GM19328 (cell line): Measurements from ENCODE around the gene SOCS7.

ENCODE experiments used
- ATAC-seq: cut with Tn5 transposase; IDR thresholded peaks from one replicate; pipeline ENCODE4 v1.9.1; 2021; ENCODE audit warnings: mild to moderate bottlenecking, moderate library complexity; ENCODE audit not compliant: unreplicated experiment

The SOCS7 gene

GRCh38 chr17:38351412-38352222, at the start of gene SOCS7:
Gene SOCS7, plus strand, starts transcription at chr17:38351844. Its CDS starts 209 bp downstream, at chr17:38352053.
- peak; percentile 83 for ATAC-seq

DNA sequence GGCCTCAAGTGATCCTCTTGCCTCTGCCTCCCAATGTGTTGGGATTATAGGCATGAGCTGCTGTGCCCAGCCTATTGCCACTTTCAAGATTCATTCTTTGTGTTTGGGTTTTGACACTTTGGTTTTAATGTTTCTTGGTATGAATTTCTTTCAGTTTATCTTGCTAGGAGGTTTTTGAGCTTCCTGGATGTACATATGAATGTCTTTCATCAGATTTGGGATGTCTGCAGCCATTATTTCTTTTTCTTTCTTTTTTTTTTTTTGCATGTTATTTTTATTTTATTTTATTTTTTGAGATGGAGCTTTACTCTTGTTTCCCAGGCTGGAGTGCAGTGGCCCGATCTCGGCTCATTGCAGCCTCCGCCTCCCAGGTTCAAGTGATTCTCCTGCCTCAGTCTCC, 36.1 kb upstream of the SOCS7 start:
- no peak for ATAC-seq

DNA sequence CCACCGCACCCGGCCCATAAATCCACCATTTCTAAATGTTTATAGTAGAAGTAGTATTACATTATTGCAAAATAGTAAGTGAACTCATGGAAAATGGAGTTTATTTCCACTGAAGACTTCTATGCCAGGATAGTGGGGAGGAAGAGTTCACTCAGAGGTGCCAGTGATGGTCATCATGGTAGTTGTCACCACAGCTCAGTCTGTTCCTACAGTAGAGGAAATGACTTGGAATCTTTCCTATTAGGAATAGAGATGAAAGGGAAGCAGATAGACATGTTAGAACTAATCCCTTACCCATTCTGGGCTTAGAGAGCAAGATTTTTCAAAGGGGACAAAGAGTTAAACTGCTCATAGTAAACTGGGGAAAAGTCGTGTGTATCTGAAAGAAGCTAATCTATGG, 34.6 kb upstream of the SOCS7 start:
- ATAC-seq: no peak

DNA sequence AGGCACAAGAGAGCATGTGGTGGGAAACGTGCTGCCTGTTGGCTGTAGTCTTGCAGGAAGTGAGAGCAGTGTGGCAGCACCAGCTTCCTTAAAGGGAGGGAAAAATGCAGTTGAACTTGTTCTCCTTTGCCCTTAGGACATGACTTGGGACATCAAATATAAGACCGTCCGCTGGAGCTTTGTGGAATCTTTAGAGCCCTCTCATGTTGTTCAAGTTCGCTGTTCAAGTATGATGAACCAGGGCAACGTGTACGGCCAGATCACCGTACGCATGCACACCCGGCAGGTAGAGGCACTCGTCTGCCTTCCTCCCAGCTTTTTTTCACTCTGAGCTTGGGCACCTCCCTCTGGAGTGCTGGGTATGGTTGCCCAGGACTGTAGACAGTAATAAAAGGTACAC, 31.2 kb upstream of the SOCS7 start:
- ATAC-seq: no peak

DNA sequence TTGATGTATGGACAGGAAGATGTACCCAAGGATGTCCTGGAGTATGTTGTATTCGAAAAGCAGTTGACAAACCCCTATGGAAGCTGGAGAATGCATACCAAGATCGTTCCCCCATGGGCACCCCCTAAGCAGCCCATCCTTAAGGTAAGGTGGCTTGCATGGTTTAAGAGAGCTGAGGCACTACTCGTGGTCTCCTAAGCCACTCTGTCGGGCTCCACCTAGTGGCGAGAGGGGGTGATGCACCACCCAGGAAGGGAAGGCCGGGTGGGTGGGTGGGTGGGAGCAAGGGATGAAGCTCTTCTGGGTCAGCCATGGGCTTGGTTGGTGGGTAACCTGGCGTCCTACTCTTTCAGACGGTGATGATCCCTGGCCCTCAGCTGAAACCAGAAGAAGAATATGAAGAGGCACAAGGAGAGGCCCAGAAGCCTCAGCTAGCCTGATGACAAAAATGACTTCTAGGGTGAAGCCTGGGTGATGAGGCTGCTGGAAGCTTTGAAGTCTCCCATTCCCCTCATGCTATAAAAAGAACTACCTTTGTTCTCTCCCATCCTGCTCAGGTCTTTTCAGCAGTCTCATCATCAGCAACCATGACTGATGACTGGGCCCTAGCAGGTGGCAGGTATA, 29.4 kb upstream of the SOCS7 start:
- no peak for ATAC-seq

GRCh38 chr17:38322897-38323296, 28.7 kb upstream of the SOCS7 start:
- no peak for ATAC-seq

DNA sequence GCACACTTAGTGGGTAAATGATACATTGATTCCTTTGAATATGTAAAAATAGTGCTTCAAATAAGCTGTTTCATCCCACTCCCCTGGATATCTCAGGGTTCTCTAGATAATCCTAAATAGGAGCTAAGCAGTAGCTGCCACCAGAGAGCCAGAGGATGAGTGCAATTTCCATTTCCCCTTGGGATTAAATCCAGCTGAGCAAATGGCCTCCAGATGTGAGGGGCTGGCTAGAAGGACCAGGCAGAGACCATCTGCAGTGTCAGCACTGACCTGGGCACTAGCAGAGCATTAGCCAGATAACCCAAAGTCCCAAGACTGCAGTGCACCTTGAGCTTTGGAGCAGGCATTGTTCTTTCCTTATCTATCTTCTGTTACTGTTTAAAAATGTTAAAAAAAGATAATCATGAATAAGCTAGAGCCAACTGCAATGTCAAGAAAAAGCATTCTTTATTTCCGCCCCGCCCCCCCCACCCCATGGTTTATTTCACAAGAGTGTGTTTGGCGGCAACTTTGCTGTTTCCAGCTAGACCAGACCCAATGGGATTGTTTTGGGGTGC, 27.4 kb upstream of the SOCS7 start:
- ATAC-seq: no peak

GRCh38 chr17:38324772-38325171, 26.9 kb upstream of the SOCS7 start:
- no peak for ATAC-seq

DNA sequence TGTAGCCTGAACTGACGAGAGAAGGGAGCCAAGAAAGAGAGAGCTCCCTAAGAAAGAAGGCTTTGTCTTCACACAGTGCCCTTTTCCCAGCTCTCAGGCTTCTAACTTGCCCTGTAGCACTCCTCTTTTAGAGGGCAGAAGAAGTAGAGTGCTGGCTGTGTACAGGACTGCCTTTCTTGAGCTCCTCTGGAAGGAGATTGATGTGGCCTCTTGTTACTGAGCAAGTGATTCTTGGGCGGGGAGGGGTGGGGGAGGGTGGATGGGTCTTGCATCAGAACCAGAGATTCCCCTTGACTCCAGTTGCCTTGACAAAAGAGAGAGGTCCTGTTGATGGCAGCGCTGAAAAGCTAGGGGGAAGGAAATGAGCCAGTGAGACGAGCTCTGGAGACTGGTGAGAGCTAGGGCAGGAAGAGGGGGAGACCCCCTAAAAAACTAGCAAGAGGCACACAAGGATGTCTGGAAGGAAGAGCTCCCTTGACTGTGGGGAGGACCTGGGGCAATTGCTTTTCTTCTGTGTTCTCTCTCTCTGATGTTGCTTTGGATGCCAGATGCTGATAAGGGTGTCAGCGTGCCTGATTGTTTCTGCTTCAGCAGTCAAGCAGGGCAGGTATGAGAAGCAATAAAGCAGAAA, 26.3 kb upstream of the SOCS7 start:
- ATAC-seq: no peak

DNA sequence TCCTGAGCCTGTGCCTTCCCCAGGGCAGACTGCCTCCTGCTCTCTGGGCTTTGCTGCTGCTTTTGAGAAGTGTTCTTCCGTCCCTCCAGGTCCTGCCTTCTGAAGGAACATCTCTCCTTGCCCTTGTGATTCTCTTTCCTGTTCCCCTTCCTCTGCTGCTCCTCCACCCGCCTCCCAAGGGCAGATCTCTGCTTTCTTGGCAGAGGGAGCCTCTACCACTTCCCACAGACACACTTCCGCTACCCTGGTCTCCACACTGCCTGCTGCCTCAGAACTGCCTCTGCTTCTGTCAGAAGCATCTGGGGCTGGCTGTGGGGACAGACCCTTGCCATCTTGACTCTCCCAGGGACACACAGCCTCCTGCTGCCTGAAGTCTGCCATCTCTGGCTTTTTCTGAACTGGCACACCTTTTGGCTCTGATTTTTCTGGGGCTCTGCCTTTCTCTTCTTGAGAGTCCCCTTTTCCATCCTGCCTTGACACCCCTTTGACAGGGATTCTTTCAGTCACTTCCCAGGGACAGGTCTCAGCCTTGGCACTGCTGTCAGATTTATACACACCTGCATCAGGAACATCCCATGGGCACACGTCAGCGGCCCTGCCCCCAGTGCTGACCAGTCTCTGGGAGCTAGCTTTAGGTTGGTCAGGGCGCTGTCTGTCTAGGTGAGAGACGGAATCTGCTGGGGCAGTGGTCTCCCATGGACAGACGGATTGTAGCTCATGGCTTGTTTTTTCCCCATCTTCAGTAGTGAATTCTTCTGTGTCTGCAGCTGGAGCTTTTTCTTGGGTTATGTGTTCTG, 24.4 kb upstream of the SOCS7 start:
- ATAC-seq: no peak

GRCh38 chr17:38327936-38328335, 23.7 kb upstream of the SOCS7 start:
- ATAC-seq: no peak

GRCh38 chr17:38328620-38329019, 23.0 kb upstream of the SOCS7 start:
- ATAC-seq: no peak

GRCh38 chr17:38329284-38329683, 22.4 kb upstream of the SOCS7 start:
- no peak for ATAC-seq

DNA sequence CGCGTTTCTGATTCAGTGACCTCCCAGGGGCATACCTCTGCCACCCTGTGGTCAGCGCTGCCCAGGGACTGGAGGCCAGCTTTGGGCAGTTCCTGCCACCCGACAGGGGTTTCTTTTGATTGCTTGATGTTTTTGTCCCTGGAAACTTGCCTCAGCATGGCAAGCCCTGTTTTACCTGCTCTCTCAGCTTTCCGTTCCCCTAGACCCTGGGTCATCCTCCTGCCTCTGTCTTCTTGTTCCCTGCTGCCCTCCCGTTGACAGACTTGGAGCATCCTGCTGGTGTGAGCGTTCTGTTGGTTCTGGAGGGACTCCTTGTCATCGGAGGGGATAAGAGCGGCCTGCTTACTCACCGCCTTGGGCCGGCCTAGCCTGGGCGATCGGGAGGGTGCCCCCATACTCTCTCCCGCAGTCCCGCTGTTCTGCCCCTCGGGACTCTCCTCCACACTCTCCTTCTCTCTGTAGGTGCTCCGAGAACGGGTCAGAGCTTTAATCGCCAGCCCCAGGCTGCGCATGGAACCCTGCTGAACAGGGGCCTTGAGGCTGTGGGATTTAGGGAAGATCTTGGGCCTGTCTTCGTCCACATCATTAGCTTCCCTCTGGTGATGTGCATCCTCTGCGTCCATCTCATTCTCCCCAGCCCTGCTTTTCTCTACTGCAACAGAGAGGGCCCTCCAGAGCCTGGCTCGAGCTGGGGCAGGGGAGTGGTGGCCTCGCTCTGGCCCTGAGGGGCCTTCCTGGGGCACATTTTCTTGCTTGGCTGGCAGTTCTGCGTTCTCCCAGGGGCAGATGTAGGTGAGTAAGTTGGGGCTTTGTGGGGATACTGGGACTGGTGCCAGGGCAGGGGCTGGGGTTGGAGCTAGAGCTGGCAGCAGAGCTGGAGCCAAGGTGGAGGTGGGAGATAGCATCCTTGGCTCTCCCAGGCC, 21.6 kb upstream of the SOCS7 start:
- ATAC-seq: no peak

- ATAC-seq: no peak
Observed at GRCh38 chr17:38330941-38331411, 20.7 kb upstream of the SOCS7 start.

DNA sequence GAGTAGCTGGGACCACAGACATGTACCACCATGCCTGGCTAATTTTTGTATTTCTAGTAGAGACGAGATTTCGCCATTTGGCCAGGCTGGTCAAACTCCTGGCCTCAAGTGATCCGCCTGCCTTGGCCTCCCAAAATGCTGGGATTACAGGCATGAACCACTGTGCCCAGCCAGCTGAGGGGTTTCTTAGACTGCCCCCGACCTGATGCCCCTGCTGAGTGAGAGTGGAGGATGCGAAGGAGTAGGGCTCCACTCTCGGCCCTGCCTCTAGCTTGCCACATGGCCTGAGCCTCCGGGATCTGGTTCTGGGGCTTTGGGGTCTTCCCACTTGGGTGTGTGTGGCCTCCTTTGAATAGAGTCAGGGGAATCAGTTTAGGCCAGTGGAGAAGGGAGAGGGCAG, 18.9 kb upstream of the SOCS7 start:
- ATAC-seq: no peak

GRCh38 chr17:38333635-38334295, 17.9 kb upstream of the SOCS7 start:
- no peak for ATAC-seq

DNA sequence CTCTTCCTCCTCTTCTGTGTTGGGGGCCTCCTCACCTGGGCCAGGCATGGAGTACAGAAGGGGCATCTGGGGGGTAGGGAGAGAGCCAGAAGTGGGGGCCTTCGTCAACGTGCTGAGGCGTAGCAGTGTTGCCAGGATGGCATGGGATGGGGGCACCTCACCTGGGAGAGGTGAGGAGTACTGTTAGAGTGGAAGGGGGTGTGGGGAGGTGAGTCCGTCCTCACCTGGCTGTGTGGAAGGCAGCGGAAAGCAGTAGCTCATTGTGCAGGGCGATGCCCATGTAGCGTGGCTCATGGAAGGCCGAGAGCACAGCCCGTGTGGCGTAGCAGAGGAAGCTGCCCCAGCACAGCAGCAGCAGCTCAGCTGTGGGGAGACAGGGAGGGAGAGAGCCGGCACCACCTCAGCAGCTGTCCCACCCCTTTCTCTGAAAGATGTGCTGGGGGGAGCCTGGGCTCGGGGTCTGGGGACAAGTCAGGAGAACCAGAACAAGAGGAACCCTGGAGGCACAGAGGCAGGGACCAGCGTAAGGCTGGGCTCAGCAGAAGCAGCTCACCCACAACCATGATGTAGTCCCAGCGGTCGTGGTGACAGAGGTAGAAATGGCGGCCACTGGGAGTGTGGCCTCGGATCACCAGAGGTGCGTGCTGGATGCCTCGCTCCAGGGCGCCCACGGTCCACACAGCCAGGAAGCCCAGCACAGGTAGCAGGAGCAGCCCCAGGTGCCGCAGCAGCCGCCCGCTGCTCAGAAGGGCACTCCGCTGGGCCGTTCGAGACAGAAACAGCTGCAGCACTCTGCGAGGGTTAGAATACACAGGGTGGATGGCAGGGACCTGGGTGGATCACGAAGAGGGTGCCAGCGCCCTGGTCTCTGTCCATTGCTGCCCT, 16.9 kb upstream of the SOCS7 start:
- ATAC-seq: no peak
